ENCODE results near the gene YPEL4.

YPEL4 gene

GRCh38 chr11:57630171-57630570 lies 19.5 kb downstream of the YPEL4 start:
- no peak for DNase-seq

DNA sequence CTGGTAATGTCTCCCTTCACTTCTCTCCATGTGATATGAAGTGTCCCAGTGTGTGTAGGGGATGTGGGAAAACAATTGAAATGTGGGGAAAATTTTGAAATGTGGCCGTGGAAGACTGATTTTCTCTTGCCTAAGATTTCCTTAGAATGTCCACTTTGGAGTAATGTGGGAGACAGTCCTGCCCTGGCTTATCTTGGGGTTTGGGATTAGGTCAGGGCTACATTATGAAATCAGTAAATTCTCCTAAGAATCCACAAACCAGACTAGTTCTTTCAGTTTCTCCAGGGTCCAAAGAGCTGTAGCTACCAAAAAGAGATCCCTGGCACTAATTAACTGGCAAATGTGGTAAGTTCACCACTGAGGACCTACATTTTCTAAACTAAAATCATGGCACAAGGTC lies 22.8 kb downstream of the YPEL4 start:
- DNase-seq = no peak

DNA sequence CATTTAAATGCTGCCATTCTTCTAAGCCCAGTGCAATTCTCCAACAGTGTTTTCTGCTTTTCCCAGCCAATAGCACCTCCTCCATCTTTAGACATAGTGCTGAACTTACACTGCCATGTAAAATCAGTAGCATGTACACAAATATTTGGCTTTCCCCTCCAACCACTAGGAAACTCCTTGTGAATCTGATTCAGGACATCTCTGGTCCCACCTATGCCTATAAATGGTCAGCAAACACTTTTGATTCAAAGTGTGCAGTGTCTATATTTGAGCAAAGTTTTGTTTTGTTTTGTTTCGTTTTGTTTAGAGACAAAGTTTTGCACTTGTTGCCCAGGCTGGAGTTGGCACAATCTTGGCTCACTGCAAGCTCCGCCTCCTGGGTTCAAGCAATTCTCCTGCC lies 24.8 kb downstream of the YPEL4 start:
- DNase-seq = no peak

GRCh38 chr11:57622263-57622662 lies 27.4 kb downstream of the YPEL4 start:
- DNase-seq = no peak

DNA sequence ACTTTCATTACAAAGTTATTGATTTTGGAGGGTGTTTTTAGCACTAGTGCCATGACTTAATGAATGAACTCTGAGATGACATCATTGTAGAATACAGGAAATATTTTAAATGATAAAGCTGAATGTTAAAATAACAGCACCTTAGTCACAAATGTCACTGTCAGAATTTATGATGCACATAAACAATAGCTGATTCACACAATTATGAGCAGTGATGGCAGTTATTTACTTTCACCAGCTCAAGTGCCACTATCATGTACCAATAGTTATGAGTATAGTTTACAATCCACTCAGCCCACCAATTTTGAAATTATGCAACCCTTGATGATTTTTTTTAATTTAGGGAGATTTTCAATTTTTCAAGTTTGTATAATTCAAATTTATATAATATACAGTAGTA lies 29.2 kb downstream of the YPEL4 start:
- no peak for DNase-seq

- DNase-seq = no peak
These were observed 30.4 kb downstream of the YPEL4 start for GRCh38 chr11:57619331-57619730.

- no peak for DNase-seq
These were observed 31.3 kb downstream of the YPEL4 start for GRCh38 chr11:57618438-57618837.

DNA sequence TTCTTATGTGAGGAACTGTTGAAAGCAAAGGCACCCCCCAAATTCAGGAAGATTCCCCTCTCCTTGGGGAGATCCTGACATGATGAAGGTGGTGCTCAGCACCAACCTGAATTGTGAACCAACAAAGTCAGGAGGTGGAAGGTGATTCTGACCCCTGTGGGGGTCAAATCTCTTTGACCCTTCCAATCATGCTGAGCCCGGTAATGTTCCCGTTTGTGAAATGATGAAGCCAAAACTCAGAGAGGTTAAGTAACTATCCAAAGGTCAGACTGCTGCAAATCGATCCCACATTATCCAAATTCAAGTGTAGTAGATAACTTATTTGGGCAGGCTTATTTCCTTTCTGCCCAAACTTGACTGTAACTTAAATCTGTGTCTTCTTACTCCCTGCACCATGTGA lies 33.1 kb downstream of the YPEL4 start:
- DNase-seq = no peak

DNA sequence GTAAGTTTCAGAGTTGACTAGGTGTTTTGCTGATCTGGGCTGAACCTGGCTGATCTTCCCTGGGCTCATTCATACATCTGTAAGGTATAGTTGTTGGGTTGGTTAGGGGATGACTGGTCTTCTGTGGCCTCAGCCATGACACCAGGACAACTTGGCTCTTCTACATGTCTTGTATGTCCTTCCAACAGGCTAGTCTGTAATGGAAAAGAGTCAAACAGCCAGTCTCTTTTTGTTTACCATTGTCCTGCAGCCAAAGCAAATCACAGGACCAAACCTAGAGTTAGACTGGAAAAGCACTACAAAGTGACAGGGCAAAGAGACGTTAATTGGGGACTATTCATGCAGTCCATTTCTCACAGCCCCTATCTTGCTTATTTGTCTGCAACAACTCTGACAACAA lies 34.4 kb downstream of the YPEL4 start:
- DNase-seq = no peak

DNA sequence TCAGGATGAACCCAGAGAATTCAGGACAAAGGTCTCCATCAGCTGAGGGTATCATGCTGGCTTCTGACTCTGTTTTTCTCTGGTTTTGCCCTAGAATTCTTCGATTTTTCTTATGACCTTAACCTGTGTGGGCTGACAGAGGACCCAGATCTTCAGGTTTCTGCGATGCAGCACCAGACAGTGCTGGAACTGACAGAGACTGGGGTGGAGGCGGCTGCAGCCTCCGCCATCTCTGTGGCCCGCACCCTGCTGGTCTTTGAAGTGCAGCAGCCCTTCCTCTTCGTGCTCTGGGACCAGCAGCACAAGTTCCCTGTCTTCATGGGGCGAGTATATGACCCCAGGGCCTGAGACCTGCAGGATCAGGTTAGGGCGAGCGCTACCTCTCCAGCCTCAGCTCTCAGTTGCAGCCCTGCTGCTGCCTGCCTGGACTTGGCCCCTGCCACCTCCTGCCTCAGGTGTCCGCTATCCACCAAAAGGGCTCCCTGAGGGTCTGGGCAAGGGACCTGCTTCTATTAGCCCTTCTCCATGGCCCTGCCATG lies 35.4 kb downstream of the YPEL4 start:
- DNase-seq = no peak

DNA sequence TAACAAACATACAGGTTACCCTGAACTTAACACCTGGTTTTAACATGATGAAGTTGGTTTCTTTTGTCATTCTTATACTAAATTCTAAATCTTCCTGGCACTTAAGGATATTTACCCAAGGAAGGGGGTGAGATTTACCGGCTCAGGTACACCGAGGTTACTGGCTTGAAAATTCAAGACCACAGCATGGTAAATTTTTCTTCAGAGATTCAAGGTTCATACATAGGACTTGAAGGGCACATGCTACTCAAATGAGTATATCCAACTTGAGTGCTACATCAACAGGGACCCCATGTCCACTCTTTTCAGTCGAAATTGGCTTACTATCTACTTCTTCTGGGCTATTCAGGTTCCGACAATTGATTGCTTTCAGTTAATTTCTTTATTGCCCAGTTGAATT lies 39.5 kb downstream of the YPEL4 start:
- no peak for DNase-seq

DNA sequence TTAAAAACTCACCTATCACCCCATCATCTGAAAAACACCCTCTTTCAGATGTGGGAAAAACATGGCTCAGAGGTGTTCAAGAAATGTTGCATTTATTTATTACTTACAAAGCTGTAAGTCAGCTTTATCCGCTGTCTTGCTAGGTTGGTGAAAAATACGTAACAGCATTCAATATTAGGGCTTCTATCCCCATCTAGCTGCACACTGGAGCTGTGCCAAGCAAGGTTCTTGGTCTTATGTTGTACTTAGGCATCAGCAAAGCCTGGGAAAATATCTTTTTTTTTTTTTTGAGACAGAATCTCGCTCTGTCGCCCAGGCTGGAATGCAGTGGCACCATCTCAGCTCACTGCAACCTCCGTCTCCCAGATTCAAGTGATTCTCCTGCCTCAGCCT lies 44.7 kb downstream of the YPEL4 start:
- DNase-seq = no peak

- no peak for DNase-seq
These were observed 45.2 kb downstream of the YPEL4 start for GRCh38 chr11:57604296-57605027.

- no peak for DNase-seq
These were observed 48.4 kb downstream of the YPEL4 start for GRCh38 chr11:57601297-57601696.

- DNase-seq = no peak
These were observed 50.3 kb downstream of the YPEL4 start for GRCh38 chr11:57599381-57599780.

GRCh38 chr11:57598831-57599155 lies 50.9 kb downstream of the YPEL4 start:
- DNase-seq = no peak

DNA sequence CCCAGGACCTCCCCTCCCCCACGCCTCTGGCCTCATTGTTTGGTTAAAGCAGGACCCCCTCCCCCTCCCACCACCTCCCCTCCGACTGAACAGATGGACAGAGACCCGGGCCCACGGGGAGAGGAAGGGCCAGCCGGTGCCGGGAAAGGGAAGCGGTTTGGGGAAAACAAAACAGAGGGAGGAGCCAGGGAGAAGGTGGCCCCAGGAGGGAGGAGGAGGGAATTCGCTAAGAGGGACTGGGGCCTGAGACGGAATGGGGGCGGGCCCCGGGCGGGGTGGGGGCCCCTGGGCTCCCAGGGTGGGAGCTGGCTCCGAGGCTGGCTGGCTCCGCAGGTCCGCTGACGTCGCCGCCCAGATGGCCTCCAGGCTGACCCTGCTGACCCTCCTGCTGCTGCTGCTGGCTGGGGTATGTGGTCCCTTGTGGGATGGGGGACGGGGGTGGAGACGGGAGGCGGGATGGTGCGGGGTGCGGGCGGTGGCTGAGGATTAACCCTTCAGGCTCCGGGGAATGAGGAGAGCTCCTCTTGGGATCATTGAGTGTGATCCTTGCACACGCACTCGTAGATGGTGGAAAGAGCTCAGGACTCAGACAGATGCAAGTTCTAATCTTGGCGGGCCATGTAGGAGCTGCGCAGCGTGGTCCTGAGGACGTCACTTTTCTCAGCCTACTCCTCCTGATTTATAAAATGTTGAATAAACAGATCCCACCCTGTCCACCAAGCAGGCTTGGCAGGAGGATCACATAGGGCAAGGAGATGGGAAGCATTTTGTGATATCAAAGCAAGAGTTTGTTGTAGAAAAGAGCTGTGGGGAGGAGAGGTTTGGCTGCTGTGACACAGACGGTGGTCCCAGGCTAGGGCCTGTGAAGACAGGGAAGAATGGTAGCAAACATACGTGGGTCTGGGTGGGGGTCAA lies 51.5 kb downstream of the YPEL4 start:
- no peak for DNase-seq

DNA sequence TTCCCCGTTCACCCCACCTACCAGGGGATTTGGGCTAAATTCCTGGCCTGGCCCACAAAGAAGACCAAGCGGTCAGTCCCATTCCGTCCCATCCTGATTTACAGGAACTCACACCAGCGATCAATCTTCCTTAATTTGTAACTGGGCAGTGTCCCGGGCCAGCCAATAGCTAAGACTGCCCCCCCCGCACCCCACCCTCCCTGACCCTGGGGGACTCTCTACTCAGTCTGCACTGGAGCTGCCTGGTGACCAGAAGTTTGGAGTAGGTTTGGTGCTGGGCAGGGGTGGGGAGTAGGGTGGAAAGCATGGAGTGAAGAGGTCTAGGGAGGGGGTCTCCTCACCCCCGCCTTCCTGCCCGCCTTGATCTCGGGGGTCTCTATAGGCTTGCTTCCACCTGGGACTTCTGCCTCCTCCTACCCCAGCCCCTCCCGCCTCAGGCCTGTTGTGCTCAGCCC lies 52.2 kb downstream of the YPEL4 start, which contains the start of gene SERPING1:
Gene SERPING1 (plus strand): TSS at position 225 of the 455 bp plus-strand sequence. CDS start 586 bp downstream, outside the sequence.
- no peak for DNase-seq

DNA sequence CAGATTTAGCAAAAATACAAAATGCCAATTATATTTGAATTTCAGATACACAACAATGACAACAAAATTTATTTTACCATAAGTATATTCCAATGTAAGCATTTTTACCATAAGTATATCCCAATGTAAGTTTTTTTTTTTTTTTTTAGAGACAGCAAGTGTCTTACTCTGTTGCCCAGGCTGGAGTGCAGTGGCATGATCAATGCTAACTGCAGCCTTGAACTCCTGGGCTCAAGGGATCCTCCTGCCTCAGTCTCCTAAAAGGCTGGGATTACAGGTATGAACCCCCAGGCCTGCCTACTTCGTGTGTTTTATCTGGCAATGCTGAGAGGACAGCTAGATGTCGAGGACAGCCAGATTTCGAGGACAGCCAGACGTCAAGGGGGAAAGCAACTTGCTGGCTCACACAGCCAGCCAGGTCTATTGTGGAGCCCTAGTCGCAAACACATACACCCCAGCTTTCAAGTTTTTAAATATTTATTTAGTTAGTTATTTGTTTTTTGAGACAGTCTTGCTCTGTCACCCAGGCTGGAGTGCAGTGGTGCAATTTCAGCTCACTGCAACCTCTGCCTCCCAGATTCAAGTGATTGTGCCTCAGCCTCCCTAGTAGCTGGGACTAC lies 53.3 kb downstream of the YPEL4 start:
- no peak for DNase-seq

All from NCI-H2081 treated with DMSO at 0.1 percent for 48 hours (cell line).